Inflammatory macrophage (primary cell): ENCODE measurements around the gene ZNF135.

Source experiments
- DNase-seq, 2 donors: peaks; one replicate each; pipeline ENCODE4 v3.0.0-alpha.2; 2020 to 2022
- total RNA-seq, 18 experiments: gene quantifications; one replicate each; lab custom pipeline; 2026; ENCODE audit warnings: mixed read lengths in 6 of 18, inconsistent platforms in 2 of 18; lab: John Stamatoyannopoulos, UW

The ZNF135 gene
- total RNA-seq, result 0.12 to 2.0 (median 1.0) reads per million in 18 experiments

- peak; percentile 48 to 64 for DNase-seq
Observed at GRCh38 chr19:58059003-58059670, at the start of gene ZNF135. Gene ZNF135 (plus strand): TSS chr19:58059282. CDS start chr19:58060003, 721 bp downstream.

- DNase-seq, result no peak
Observed at GRCh38 chr19:58009301-58009665, 49.8 kb upstream of the ZNF135 start.

- DNase-seq, result peak; percentile 55 to 62
Observed at GRCh38 chr19:58009666-58010301, 49.3 kb upstream of the ZNF135 start.

DNA sequence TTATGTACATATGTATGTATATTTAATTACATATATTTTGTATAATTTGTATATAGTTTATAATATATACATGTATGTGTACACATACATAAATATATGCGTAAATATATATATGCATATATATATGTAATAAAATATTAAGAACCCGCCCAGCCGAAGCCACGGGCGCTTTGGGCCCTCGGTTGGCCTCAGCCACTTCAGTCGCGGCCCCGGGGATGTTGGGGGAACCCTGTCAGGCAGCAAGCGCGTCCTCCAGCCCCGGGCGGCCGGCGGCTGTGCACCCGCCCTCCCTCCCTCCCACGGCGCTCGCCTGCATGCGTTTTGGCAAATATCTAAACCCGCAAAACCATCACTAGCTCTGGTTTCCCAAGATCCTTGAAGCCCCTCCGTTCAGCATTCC, 48.6 kb upstream of the ZNF135 start:
- DNase-seq, result no peak

- no peak for DNase-seq
Observed at GRCh38 chr19:58014141-58014540, 44.9 kb upstream of the ZNF135 start.

GRCh38 chr19:58020129-58020528, 39.0 kb upstream of the ZNF135 start:
- no peak for DNase-seq

DNA sequence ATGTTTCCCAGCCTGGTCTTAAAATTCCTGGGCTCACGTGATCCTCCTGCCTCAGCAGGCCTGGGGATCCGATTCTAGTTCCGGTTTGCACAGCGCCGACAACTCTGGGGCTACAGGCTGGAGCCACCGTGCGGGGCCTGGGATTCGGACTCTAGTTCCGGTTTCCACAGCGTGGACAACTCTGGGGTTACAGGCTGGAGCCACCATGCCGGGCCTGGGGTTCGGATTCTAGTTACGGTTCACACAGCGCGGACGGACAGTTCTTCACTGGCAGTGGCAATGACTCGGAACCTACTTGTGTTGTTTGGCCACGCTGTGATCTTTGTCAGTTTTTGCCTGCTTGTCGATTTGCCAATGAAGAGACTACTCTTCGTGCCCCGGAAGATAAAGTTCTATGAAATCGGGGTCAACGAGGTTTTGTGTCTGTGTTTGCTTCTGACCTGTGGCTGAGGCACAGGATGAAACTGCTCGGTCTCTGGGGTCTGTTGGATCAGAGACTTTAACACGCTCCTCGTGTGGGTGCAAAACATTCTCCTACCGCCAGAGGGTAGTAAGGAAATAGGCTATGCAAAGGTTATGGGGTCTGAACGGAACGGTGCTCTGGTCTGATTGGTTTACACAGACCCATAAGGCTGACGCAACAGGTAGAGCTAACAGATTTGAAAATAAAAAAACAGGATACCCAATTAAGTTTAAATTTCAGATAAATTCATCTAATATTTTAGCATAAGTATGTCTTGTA, 37.4 kb upstream of the ZNF135 start:
- DNase-seq, result peak; percentile 42 to 50

DNA sequence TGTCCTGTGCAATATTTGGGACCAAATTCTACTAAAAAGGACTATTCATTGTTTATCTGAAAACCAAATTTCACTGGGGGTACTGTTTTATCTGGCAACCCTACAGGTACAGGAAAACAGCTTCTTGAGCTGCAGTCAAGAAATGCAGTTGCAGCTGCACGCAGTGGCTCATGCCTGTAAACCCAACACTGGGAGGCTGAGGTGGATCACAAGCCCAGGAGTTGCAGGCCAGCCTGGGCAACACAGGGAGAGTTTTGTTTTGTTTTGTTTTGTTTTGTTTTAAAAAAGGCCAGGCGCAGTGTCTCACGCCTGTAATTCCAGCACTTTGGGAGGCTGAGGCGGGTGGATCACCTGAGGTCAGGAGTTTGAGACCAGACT, 36.8 kb upstream of the ZNF135 start:
- no peak for DNase-seq

GRCh38 chr19:58024661-58025060, 34.4 kb upstream of the ZNF135 start:
- DNase-seq, result no peak

DNA sequence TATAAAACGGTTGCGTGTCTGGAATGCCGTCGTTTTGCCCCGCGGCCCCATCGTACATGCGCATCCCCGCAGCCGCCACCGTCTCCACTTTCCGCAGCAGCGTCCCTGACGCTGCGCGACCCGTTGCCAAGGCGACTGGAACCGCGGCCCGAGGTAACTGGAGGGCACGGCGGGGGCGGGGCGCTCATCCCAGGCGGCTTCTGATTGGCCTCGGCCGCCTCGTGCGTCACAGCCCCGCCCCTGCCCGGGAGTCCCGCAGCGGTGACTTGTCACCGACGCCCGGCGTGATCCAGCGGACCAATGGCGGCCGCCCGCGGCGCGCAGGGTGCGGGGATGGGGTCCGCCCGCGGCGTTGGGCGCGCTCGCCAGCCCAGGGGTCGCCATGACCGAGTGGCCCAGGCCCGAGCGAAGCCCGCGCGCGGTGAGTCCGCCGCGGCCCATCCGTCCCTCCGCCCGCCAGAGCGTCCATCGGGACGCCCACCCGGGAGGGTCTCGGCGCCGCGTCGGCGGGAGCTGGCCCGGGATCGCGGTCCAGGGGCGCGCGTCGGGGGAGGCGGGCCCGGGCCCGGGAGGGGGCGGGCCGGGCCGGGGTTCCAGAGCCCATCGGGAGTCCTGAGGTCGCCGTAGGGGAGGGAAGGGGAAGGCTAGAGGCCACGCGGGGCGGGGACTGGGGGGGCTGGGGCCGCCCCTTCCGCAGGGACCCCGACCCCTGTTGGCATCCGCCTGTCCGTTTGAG, 25.2 kb upstream of the ZNF135 start, which contains the start of gene ZSCAN1:
ZSCAN1 (plus strand) TSS at position 285 of the 736 bp plus-strand sequence. CDS start 3,812 bp downstream, outside the sequence.
- DNase-seq, result peak; percentile 4 to 30

DNA sequence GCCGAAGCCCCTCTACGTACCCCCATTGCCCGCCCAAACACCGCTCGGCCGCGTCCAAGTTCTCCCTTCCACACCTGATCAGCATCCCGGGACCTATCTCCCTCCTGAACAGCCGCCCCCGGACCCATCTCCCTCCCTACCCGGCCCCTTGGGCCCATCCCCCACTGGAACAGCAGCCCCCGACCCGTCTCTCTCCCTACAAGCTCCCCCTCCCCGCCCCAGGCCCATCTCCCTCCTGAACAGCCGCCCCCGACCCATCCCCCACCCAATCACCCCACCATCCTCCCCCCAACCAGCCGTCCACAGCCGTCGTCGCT, 24.6 kb upstream of the ZNF135 start:
- DNase-seq, result no peak

GRCh38 chr19:58035863-58036262, 23.2 kb upstream of the ZNF135 start:
- DNase-seq, result no peak

- DNase-seq, result no peak
Observed at GRCh38 chr19:58037927-58038687, 21.0 kb upstream of the ZNF135 start.

DNA sequence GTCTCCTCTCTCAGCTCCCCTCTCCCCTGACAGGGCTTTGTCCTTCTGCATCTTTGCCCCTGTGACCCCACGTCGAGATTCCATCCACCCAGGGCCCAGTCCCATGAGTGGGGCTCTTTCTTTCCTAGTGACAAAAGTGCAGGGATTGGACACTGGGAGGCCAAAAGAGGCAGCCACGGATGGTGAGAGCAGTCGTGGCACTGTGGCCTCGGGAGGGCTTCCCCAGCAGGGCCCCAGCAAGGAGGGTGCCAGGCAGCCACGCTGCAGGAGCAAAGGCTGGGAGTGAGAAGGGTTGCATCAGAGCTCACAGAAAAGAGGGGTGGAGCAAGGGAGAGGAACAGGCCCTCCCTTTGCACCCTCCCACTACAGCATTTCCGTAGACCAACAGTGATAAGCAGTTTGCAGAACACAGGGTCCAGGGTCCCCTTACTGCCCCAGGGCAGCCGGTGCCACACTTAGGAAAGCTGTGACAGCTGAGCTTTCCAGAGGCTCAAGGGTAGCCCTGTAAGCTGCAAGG, 20.3 kb upstream of the ZNF135 start:
- DNase-seq, result no peak

DNA sequence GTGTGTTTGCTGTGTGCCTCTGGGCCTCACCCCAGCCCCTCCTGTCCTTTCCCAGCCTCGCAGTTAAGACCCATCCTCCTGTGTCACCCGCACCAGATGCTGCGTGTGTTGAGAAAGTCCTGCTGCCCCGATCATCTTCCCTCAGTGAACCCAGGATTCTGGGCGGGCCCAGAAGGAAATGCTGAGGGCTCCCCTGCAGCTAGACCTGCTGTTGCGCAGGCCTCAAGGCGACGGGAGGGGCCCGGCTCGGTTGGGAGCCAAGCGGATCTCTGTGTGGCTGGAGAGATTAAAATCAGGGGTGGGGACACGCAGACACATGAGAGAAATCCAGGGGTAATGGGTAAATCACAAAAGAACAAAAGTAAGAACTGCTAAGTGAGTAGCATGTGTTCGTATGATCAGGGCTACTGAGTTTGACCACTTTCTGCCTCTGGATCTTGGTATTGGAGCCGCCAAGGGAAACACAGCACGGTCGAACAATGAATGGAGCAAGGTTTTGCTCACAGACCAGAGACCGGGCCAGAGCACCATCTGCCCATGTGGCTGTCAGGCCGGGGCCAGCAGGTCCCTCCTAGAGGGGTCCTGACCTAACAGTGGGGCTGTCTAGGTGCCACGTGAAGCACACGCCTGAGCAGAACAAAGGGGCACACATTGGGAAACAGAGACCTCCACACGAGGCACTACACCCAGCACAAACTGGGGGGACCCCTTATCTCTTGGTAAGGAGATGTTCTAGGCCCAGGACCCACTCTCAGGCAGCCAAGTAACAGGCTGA, 18.1 kb upstream of the ZNF135 start:
- no peak for DNase-seq

DNA sequence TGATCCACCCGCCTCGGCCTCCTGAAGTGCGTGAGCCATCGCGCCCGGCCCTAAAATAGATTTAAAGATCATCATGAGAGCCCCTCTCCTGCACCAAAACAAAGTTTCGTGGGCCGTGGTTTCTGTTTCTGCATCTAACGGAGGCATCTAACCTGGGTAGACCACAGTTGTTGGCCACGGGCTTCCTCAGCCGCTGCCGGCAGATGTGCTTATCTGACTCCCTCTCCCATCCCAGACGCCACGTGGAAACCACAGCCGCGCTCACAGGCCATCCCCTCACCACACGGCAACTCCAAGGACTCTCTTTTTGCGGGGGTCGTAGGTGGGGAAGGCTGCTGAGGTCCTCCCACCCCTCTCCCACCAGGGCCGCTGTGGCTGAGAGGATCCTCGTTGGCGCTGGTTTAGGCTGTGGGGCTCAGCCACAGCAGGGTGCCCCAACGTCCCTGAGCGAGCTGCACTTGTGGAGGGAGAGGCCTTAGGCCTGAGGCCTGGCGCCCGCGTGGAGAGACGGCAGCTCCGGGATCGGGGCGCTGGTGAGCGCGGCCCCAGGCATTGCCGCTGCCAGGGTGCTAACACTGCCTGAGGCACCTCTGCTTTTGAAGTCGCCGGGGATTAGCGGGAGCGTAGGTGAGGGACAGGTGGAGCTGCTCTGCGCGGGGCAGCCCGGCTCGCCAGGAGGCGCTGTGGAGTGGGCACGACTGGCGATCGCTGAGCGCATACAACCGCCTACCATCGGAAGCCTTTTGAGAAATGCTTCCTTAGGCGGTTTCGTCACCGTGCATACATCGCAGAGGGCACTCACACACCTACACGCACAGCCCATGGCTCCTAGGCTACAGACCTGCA, 16.4 kb upstream of the ZNF135 start:
- no peak for DNase-seq

GRCh38 chr19:58044391-58044790, 14.7 kb upstream of the ZNF135 start:
- no peak for DNase-seq

DNA sequence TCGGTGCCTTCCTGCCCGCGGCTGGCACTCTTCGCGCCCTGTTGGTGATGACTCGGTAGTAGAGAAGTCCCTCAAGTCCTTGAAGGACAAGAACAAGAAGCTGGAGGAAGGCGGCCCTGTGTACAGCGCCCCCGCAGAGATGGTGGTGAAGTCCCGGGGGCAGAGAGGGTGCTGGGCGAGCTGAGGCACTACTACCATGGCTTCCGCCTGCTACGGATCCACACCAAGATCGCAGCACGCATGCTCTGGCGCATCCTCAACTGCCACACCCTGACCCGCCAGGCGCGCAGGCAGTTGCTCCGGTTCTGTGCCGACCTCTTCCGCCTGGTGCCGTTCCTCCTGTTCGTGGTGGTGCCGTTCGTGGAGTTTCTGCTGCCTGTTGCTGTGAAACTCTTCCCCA, 14.2 kb upstream of the ZNF135 start:
- DNase-seq, result no peak

DNA sequence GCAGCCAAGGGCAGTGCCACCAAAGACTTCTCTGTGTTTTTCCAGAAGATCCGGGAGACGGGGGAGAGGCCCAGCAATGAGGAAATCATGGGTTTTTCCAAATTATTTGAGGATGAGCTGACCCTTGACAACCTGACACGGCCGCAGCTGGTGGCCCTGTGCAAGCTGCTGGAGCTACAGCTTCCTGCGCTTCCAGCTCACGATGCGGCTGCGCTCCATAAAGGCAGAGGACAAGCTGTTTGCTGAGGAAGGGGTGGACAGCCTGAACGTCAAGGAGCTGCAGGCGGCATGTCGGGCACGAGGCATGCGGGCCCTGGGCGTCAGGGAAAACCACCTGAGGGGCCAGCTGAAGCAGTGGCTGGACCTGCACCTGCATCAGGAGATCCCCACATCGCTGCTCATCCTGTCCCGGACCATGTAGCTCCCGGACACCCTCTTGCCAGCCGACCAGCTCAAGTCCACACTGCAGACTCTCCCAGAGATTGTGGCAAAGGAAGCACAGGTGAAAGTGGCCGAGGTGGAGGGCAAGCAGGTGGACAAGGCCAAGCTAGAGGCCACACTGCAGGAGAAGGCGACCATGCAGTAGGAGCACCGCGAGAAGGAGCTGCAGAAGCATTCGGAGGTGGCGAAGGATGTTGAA, 13.6 kb upstream of the ZNF135 start:
- no peak for DNase-seq

DNA sequence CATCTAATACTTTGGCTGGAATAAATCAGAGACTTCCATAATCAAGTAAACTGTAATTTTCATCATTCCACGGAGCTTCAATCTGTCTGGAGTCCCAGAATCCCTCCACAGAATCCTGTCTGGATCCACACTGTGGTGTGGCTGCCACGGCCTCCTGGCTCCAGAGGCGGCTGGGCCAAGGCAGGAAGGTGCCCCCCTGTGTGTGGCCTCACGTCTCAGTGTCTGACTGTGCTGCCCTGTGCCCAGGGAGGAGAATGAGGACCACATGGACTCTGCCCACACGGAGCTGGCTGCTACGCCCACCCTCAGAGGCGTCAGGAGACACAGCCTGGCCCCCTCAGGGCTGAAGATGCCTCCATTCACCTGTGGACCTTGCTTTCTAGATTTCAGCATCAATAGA, 12.2 kb upstream of the ZNF135 start:
- DNase-seq, result no peak
